Gastrocnemius medialis (tissue), 4 donors: ENCODE data around the gene PTPRT.

Source experiments
- CTCF ChIP-seq, 5 experiments: fragments of 450-650 bp in 3 of 5; fragments of 200-600 bp in 2 of 5; sonication (generic) in 2 of 5; IDR thresholded peaks in 4 of 5; conservative IDR thresholded peaks in 1 of 5; 1 replicate in 4 of 5; 2 replicates in 1 of 5; pipeline ENCODE4 v1.5.1; 2016 to 2019; ENCODE audit warnings: antibody characterized with exemption in 5 of 5, mild to moderate bottlenecking in 3 of 5, moderate library complexity in 3 of 5
- POLR2A ChIP-seq, 2 donors: fragments of 450-650 bp; IDR thresholded peaks; one replicate each; pipeline ENCODE4 v1.6.1; 2017; ENCODE audit warnings: antibody characterized with exemption in 2 of 2, mild to moderate bottlenecking in 2 of 2, moderate library complexity in 2 of 2

- TF ChIP-seq CTCF (IDR thresholded peaks at IDR 0.05 in 4 of 5, conservative IDR thresholded peaks at IDR 0.05 in 1 of 5) (no peak), POLR2A (IDR thresholded peaks at IDR 0.05) (no peak)
These were observed 353.4 kb downstream of the PTPRT start for GRCh38 chr20:42836339-42836738.
